Epithelial cell of alveolus of lung (primary cell): ENCODE measurements around the gene CD48. TPM values are rescaled to one million over a fixed set of nuclear protein-coding genes. Genes with fewer than 3 reads are reported as not detected.

Experiments
- total RNA-seq: library from RNA; depleted of rRNA; stranded (reverse); fragments of >200 nt; gene quantifications from 2 replicates; pipeline ENCODE4 v1.2.1, GENCODE V29; 2015

Gene CD48
- total RNA-seq, result not detected in 2 replicates

GRCh38 chr1:160711602-160712311, at the start of gene CD48:
Gene CD48, minus strand, starts transcription at chr1:160711822. Its CDS starts 59 bp downstream, at chr1:160711763.

GRCh38 chr1:160739098-160739511, 27.5 kb upstream of the CD48 start, which contains the start of gene SLAMF7:
Gene SLAMF7, plus strand, starts transcription at chr1:160739247. Its CDS starts 55 bp downstream, at chr1:160739302.

GRCh38 chr1:160646711-160647328, 64.8 kb downstream of the CD48 start, which contains the start of gene SLAMF1:
Gene SLAMF1, minus strand, starts transcription at chr1:160647044. Its CDS starts 99 bp downstream, at chr1:160646945.

Other genes starting within 250 kb of the CD48 start
- not detected in 2 replicates for gene SLAMF6, start 188.6 kb downstream of the CD48 start, total RNA-seq
- gene CD84, start 132.3 kb downstream of the CD48 start, total RNA-seq, result not detected in 2 replicates
- not detected in 2 replicates for gene SLAMF1, start 64.8 kb downstream of the CD48 start, total RNA-seq
- 0.78 and 2.7 TPM in 2 replicates for gene SLAMF7, start 27.4 kb upstream of the CD48 start, total RNA-seq
- not detected in 2 replicates for gene LY9, start 84.4 kb upstream of the CD48 start, total RNA-seq
- not detected in 2 replicates for gene CD244, start 151.1 kb upstream of the CD48 start, total RNA-seq
- not detected in 2 replicates for gene ITLN1, start 173.4 kb upstream of the CD48 start, total RNA-seq
- gene ITLN2, start 243.0 kb upstream of the CD48 start, total RNA-seq, result not detected in 2 replicates